ENCODE results near the gene CHST7.
"Not testable (repeated sequence)": the region's sequence is repeated elsewhere in the genome, so short reads cannot be mapped to it uniquely, and the experiment has no call there.

CHST7 gene, protein sequence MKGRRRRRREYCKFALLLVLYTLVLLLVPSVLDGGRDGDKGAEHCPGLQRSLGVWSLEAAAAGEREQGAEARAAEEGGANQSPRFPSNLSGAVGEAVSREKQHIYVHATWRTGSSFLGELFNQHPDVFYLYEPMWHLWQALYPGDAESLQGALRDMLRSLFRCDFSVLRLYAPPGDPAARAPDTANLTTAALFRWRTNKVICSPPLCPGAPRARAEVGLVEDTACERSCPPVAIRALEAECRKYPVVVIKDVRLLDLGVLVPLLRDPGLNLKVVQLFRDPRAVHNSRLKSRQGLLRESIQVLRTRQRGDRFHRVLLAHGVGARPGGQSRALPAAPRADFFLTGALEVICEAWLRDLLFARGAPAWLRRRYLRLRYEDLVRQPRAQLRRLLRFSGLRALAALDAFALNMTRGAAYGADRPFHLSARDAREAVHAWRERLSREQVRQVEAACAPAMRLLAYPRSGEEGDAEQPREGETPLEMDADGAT

DNA sequence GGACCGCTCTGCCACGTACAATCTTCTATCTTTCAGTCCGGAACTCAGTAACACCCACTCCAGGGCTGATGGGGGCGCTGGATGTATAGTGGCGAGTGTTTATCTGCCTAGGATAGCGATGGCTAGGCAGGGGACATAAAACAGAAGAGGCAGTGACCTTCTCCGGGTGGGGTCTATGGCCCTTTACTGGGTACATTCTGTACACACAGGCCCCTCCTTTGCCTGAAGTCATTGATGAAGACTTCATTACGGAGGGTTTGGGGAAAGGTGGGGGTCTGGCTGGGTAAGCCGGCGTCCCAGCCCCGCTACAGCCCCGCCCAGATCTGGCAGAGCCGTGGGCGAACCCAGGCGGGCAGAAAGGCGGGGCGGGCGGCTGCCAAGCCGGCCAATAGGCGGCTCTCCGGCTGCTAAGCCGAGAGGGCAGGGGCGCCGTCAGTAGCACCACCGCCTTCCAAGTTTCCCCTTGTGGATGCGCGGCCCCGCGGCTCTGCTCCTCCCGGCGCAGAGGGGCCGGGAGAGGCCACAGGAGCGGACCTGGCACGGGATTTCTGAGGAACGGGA is at the start of gene CHST7:
TSS of gene CHST7 (plus strand) at position 435 of the 561 bp plus-strand sequence. CDS start 167 bp downstream, outside the sequence.
- peak; percentile 5 to 59 for DNase-seq

DNA sequence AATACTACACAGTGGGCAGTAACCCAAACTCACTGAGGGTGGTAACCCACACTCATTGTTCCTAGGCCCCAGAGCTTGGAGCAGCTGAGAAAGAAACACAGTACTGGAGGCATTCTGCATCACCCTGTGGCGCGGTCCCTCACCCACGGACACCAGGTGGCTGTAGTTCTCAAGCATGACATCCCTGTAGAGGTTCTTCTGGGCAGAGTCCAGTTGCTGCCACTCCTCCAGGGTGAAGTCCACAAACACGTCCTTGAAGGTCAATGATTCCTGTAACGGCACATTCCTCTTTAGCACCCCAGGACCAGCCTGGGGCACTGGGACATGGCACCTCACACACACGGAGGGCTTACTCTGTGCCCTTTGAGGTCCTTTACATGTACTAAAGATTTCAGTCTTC is 44.9 kb upstream of the CHST7 start:
- DNase-seq = not testable (repeated sequence)

DNA sequence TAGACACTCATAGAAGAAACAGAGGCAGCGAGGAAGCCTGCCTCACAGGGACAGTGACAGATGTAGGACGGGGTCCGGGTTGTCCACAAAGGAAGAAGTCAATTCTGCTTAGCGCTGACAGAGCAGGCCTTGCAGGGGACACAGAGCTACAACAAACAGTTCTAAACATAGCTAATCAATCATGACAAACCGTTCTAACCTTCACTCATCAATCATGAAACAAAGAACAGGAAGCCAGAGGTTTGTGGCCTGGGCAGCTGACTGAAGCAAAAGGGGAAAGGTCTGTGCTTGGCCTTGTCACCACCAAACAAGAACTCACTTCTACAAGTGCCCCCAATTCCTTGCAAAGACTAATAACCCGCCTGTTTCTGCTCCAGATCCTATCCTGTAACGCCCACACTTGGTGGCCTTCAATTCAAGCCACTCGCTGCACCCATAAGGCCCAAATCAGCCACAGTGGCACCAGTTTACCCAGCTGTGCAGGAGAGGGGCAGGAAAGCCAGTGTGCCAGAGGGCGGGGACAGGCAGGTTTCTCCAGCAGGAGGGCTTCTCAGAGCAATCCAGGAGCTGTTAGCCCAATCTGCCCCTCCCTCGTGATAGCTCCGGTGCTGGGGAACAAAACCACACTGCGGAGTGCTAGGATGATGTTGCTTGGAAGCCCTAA is 43.7 kb upstream of the CHST7 start:
- not testable (repeated sequence) for DNase-seq

DNA sequence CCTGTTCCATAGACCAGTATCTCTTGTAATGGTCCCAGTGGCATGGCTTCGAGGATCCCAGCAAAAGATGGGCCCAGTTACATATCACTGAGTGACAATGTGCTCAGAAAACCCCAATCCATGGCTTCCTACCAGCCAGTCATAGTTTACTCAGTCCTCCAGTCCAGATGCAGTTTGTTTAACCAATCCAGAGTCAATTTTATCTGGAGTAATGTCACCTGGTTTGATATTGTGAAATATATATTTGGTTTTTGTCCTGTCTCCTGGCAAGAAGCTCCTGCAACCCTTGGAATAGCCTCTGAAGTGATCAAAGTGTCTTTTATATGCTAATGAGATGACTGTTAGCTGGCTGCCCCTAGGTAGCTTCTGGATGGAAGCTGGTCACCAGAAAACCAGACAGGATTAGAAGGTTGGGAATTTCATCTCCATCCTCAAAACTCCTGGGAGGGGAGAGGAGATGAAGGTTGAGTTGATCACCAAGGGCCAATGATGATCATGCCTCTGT is 43.1 kb upstream of the CHST7 start:
- DNase-seq = not testable (repeated sequence)

DNA sequence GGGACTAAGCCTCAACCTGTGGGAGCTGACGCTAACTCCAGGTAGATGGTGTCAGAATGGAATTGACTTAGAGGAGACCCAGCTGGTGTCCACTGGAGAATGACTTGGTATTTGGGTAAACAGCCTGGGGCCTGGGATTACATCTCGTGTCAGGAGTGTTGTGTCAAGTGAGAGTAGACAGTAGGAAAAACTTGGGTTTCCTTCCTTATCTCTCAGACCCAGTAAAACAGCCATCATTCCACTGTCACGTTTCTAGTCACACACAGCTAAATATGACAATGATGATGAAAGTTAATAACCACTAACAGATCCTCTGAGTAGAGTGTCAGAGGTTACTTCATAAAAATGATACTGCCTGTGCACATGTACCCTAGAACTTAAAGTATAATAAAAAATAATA is 42.1 kb upstream of the CHST7 start:
- DNase-seq = no peak

DNA sequence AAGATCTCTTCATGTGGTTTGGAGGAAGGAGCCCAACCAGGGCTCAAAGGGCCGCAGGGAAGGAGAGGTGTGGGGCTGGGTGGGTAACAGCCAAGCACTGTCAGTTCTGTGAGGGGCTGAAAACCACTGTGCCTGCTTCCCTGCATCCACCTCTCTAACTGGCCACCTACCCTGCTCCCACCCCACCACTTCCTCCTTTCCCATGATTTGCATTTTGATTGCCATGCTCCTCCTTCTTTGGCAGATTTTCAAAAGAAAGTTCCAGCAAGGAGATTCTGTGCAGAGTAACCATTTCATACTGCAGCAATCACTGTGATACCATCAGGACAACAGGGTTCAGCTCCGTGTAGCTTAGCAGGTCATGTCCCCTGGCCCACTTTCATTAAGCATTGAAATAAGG is 30.1 kb upstream of the CHST7 start:
- no peak for DNase-seq

DNA sequence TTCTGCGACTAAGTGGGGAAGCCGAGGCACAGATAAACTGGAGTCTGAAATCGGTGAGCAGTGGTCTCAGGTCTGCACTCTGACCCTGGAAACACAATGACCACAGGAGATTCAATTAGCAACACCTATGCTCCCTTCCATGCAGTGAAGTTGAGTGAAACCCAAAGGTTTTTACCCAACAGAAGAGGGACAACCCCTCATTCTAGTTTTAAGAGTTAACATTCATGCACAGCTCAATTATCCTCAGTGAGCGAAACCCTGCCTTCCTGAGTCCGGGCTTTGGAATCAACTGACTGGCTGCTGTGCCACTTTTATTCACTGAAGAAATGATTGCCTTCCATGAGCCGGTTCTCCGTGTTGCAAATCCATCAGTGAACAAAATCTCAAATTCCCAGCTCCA is 29.0 kb upstream of the CHST7 start:
- not testable (repeated sequence) for DNase-seq

DNA sequence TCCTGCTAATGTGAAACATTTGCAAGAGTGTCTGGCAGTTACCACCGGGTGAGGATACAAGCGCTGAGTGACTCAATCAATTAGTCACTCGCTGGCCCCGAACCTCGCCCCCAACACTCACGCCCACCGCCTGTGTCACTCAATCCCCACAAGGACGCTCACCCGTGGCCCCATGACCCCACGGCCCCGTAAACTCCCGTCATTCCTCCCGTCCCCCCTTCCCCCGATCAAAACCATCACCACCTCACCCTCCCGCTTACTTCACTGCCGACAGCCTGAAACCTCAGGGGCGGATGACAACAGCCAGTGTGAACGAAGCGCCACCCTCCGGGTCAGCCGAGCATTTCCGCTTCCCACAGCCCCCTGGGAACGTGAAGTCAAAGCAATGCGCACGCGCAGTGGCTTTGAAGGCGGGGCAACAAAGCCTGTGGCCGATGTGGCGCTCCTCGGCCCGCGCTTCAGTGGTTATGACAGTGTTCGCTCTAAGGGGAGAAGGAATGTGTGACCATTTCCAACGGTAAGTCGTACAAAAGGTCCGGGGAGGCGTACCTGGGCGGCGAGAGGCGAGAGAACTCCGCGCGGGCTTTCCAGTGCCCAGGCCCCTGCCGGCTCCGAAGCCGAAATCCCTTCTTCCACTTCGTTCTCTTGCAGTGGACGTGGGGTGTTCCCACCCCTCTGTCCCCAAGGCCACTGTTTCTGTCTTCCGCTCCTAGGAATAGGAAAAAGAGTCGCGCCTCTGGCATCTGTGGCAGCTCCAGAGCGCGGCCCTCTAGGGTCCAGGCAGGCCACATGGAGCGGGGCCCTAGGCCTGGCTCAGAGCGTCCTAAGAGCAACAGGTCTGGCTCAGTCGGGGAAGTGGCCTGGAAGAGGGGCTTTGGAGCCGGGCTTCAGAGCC is 28.2 kb upstream of the CHST7 start, which contains the start of gene ZNF674:
TSS of gene ZNF674 (minus strand) at position 311 of the 895 bp plus-strand sequence. CDS start 3,334 bp downstream, outside the sequence.
- DNase-seq = peak; percentile 44 to 74

DNA sequence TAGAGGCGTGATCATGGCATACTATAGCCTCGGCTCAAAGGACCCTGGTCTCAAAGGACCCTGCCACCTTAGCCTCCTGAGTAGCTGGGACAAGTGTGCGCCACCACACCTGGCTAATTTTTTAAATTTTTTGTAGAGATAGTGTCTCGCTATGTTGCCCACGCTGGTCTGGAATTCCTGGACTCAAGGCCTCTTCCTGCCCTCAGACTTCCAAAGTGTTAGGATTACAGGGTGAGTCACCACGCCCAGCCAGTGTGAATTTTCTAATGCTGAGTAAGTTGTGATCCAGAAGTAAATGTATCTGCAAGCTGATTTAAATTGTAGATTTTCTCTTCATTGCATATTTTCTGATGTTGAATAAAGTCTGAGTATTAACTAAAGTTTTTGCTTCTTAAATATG is 25.7 kb upstream of the CHST7 start:
- peak; percentile 19 to 48 for DNase-seq

DNA sequence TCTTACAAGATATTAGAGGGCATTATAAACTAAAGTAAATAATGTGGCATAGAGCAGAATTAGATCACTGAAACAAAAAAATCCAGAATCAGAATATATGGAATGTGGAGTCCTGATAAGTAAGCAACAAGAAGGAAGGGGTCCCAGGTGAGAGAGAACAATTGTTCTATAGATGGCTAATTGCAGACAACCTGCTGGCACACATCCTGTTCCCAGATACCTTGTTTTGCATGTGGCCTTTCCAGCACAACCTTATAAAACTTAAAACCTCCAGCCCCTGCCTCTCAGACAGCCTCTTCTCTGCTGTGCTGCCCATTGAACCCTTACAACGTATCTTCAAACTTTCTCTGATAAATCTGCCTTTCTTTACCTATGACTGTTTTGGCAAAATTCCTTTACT is 23.7 kb upstream of the CHST7 start:
- DNase-seq = no peak

DNA sequence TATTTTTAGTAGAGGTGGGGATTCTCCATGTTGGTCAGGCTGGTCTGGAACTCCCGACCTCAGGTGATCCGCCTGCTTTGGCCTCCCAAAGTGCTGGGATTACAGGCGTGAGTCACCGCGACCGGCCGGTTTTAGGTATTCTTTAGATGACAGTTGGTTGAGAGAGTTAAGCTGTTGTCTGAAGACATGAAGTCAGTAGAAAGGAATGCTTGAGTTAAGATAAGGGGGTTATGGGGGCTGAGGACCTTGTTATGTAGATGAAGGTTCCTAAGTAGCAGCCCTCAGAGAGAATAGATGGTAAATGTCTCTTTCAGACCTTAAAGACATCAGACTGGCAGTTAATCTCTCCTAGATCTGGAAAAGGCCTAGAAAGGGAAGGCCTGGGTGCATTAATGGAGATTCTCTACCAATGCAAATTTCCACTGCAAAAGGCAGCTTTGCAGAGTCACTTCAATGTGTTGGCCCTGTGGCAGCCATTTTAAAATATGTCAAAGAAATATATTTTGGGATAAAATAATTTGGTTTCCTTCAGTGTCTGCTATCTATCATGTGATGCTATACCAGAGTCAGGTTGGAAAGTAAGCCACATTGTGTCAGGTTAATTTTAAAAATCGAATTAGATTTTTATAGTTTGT is 22.0 kb upstream of the CHST7 start:
- DNase-seq = peak in 1 of 2 experiments; percentile 38

DNA sequence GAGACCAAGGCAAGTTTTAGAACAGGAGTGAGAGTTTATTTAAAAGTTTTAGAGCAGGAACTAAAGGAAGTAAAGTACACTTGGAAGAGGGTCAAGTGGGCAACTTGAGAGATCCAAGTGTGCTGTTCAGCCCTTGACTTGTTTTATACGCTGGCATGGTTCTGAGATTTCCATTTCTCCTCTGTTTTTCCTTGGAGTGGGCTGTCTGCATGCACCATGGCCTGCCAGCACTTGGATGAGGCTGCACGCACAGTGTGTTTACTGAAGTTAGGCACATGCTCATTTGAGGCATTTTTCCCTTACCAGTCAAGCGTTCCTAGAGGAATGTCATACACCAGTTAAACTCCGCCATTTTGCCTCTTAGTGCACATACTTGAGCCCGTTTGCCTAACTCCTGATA is 19.6 kb upstream of the CHST7 start:
- no peak for DNase-seq

DNA sequence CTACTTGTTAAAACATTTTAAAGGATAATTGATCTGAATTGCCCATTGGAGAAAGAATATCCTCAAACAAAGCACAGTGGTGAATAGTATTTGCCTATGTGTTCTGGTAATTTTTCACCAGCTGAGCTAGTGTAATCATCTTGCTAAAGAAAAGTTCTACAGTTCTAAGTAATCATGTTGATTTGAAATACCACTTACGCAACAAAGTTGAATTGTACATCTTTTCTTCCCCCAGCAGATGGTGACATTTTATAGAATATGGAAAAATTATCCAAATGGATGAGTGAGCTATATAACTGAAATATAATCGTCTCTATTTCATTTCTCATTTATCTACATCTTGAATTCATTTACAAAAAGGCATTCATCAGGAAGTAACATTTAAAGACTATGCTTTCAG is 18.6 kb upstream of the CHST7 start:
- peak in 1 of 2 experiments; percentile 18 for DNase-seq

DNA sequence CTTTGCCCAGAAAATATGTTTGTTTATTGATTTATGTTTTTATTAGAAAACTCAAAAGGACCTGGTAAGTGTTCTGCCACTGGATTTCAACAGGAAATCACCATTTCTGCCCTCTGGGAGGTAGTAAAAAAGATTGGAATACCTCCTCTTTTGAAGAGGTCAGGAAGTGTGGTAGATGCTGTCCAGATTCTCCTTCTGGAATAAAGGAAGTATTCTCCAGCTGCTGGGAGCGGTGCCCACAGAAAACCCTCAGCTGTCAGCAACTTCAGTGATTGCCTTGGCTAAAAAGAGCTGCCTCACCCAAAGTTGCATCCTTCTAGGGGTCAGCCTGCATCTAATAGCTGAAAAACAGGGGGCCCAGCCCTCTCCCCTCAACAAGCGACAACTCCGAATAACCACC is 14.5 kb upstream of the CHST7 start:
- no peak for DNase-seq

DNA sequence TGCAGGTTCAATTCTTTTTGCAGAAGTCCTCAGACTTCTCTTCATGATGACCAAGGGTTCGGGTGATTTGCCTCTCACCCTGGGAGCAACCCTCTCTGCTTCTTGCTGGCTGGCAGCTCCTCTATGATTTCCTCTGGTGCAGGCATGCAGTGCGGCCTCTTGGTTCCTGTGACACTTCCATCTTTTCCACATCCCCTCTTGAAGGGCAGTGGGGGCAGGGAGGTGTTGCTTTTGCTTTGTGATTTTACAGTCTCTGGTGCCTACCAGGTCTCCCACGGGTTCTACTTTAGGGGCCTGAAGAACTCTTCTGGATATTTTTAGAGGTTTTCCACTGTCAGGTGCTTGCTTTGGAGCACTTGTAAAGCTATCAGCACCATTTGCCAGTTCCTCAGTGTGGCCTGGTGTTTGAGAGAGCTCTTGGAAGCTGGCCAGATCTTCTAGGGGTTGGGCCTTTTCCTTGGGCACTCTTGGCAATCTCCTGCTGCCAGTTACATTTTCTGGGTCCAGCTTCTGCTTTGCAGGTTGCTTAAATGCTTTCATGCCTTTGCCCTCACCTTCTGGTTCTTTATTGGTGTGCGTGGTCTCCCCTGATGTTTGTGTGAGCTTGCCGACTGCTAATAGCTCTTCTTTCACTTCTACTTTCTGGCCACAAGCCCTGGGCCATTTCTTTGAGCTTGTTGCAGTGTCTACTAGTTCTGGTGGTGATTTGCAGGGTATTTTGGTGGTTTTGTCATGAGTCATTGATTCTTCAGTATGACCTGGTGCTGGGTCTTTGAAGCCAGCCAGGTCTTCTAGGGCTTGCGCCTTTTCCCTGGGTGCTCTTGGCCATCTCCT is 11.5 kb upstream of the CHST7 start:
- no peak for DNase-seq

DNA sequence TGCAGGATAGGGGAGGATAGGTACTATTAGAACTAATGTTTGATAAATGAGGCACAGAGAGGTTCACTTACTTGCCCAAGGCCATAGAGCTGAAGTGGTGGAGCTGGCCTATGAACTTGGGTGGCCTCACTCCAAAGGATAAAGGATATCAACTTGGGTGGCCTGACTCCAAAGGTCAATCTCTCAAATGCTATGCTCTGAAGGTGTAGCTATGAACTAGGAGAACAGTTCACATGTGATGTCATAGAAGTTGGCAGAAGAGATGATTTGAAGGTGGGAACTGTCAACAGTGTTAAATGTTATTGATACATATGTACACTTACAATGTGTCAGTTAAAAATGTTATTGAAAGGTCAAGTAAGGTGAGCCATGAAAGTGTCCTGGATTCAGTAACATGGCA is 6.2 kb upstream of the CHST7 start:
- DNase-seq = no peak

DNA sequence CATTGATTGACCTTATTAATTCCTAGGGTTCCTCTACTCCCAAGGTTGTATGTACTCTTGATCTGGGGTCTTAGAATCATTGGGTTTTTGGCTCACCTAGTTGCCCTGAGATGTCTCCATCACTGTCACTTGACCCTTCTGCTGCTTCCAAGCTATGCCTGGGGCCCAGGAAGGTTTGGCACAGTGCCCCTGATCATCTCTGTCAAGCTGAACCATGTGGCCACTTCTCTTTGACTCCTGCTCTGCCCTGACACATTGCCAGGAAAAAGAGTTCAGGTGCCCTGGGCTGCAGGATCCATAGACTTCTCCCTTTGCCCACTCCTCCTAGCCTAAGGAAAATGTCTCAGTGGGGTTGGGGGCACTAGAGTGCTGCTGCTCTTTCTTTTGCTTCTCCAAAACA is 3.9 kb upstream of the CHST7 start:
- DNase-seq = no peak

DNA sequence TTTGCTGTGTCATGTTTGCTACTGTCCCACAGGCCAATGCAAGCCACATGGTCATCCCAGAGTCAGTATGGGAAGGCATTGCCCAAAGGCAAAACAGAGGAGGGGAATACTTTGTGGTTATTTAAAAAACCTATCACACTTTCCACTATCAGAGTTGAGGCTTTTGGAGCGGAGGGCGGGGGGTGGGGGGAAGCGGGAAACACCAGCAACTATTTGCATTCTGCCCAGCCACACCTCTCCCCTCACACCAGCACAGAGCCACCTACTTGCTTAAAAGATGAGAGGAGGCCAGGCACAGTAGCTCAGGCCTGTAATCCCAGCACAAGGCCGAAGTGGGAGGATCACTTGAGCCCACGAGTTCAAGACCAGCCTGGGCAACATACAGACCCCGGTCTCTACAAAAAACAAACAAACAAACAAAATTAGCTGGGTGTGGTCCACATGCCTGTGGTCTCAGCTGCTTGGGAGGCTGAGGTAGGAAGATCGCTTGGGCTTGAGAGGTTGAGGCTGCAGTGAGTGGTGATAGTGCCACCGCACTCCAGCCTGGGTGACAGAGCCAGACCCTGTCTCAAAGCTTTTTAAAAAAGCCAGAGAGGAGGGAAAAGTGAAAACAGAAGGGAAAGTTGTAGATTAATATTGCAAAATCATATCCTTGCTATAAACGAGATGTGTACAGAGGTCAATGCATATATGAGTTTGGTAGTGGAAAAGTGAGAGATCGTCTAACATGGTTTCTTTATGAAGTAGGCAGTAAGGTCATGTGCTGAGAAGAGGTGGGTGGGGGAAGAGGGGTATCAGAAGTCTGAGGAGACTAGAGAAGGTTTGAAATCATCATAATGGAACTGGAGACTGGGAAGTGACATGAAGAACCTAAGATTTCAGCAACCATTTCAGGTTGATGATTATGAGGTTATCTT is 1.9 kb upstream of the CHST7 start:
- DNase-seq = no peak

DNA sequence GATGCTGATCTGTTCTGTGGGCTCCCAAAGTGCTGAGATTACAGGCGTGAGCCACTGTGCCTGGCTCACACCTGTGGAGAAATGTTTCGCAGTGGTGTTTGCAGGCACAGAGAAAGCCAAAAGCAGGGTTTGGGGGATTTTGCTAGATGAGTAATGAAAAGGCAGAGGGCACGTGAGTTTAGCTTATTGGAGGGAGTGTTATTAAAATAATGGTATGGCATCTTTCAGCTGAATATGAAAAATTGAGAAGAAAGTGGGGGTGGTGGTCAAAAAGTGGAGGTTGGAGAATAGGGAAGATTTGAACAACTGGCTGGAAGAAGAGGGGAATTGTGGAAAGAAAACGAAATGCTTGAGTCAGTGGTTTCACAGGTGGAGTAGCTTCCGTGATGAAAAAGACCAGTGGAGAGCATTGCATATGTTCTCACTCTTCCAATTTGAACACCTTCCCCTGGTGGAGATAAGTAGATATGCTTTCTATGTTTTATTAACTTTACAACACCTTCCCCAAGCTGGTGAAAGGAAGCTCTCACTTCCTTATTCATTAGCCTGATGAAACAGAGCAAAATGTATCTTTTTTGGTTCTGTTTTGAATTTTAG is 1.1 kb upstream of the CHST7 start:
- no peak for DNase-seq

All from SW 1271 (cell line).